Psoas muscle (tissue), 8 donors: Measurements from ENCODE around the gene IL1RAPL1. TPM values are rescaled to one million over a fixed set of nuclear protein-coding genes. Genes with fewer than 3 reads are reported as not detected.

Source experiments
- ATAC-seq, 4 donors: fragments of 200-7000 bp; cut with Tn5 transposase; one replicate each; pipeline ENCODE4 v1.9.1; 2020; ENCODE audit warnings: moderate library complexity in 3 of 4, mild to moderate bottlenecking in 2 of 4
- DNase-seq, 2 donors: peaks; one replicate each; pipeline ENCODE4 v3.0.0-alpha.2; 2020
- H3K27ac ChIP-seq: fragments of 200-600 bp; one replicate; pipeline ENCODE4 v1.8.0; 2022
- H3K27me3 ChIP-seq, 3 donors: fragments of 200-600 bp in 1 of 3; one replicate each; pipeline versions ENCODE4 v1.6.1 to v1.8.0; 2013 to 2022; ENCODE audit warnings: low read length in 2 of 3, mild to moderate bottlenecking in 2 of 3, moderate library complexity in 1 of 3; ENCODE audit not compliant: insufficient read depth in 3 of 3
- H3K36me3 ChIP-seq, 2 donors: fragments of 200-600 bp in 1 of 2; one replicate each; pipeline versions ENCODE4 v1.6.1 to v1.8.0; 2013 to 2022; ENCODE audit warnings: low read depth in 1 of 2, mild to moderate bottlenecking in 1 of 2, moderate library complexity in 1 of 2; ENCODE audit not compliant: insufficient read depth in 1 of 2
- H3K4me1 ChIP-seq: fragments of 200-600 bp; one replicate; pipeline ENCODE4 v1.8.0; 2022
- H3K4me3 ChIP-seq: fragments of 200-600 bp; one replicate; pipeline ENCODE4 v1.8.0; 2022; ENCODE audit warnings: mild to moderate bottlenecking
- H3K9me3 ChIP-seq: fragments of 200-600 bp; one replicate; pipeline ENCODE4 v1.8.0; 2022
- CTCF ChIP-seq: fragments of 200-600 bp; IDR thresholded peaks from one replicate; pipeline ENCODE4 v1.8.0; 2022; ENCODE audit warnings: antibody characterized with exemption
- WGBS, 3 donors: extraction: QIAGEN DNeasy Blood & Tissue Kit; methylation state at CpG; one replicate each; pipeline versions ENCODE4 v1.1.6 to v1.1.7; 2013; 5-methylcytosine and 5-hydroxymethylcytosine counted together
- intact Hi-C, 2 donors: fragments of 100-400 bp; cut with DNase I; formaldehyde crosslinking; loops; one replicate each; pipeline versions ENCODE4 v1.11.0 to v1.14.2; 2022
- polyA plus RNA-seq, 3 donors: library from polyadenylated mRNA; stranded (reverse); fragments of 200-250 nt; gene quantifications; one replicate each; pipeline ENCODE4 v1.2.3, GENCODE V29; 2013
- total RNA-seq, 4 donors: library from RNA; stranded (reverse); fragmentation: NEBNext Ultra II Directional in 2 of 4; extraction: Animal tissue kit (Norgen Biotek cat#: 25700) in 2 of 4; gene quantifications; one replicate each; pipeline versions ENCODE4 v1.2.1 to v1.2.4, GENCODE V29; 2021 to 2023
- donor health status: healthy with polysubstance abuse.
- donor health status: DM: no; HTN: no; CAD: no; lungs with moderate emphysema.
- donor health status: Bipolar disorder and iron deficiency.
- donor health status: healthy.
- donor health status: DM: yes; HTN: yes; CAD: no.
- donor health status: DM: no; HTN: no; CAD: no.
- donor health status: DM: no; HTN: no; CAD: no.
- donor health status: DM: yes; HTN: yes; CAD: no.

IL1RAPL1 gene
- total and polyA plus RNA-seq, 7 donors = 0.04 to 0.50 (median 0.19) TPM; not detected in 1

GRCh38 chrX:28847423-28847822, 260.2 kb downstream of the IL1RAPL1 start:
- Histone ChIP-seq H3K36me3 (no peaks in the 10 kb centered on the region), H3K4me3 (no peak overlapping the region), H3K27ac (no peak overlapping the region), H3K27me3 (no peaks in the 10 kb centered on the region), H3K4me1 (no peaks in the 10 kb centered on the region), H3K9me3 (no peaks in the 10 kb centered on the region)
- ATAC-seq (peak in 3 of 4 donors; percentile 58 to 73 (median 66)), DNase-seq (no peak)
- intact Hi-C loops = no loop called here
- no peak for TF ChIP-seq CTCF
- WGBS, 3 donors = 40 to 70% (median 59%) methylated on average over 3 of the region's 3 CpGs

- 71 to 84% (median 78%) methylated on average over 3 of the region's 3 CpGs for WGBS, 3 donors
- H3K27ac ChIP-seq = no peak overlapping the region
- H3K36me3 ChIP-seq = no peaks in the 10 kb centered on the region
- DNase-seq (no peak), ATAC-seq (no peak)
- no peaks in the 10 kb centered on the region for H3K9me3 ChIP-seq
- H3K4me3 ChIP-seq = no peak overlapping the region
- no peaks in the 10 kb centered on the region for H3K27me3 ChIP-seq
- intact Hi-C loops = no loop called here
- TF ChIP-seq CTCF = no peak
- H3K4me1 ChIP-seq = no peaks in the 10 kb centered on the region
Observed at GRCh38 chrX:28848707-28849106, 261.5 kb downstream of the IL1RAPL1 start.

- ATAC-seq (peak in 1 of 4 donors; percentile 55), DNase-seq (no peak)
- no peaks in the 10 kb centered on the region for H3K9me3 ChIP-seq
- H3K4me1 ChIP-seq = no peaks in the 10 kb centered on the region
- no peak for TF ChIP-seq CTCF
- no peak overlapping the region for H3K27ac ChIP-seq
- no peaks in the 10 kb centered on the region for H3K36me3 ChIP-seq
- intact Hi-C loops = no loop called here
- 37 to 61% (median 60%) methylated on average over 2 of the region's 2 CpGs for WGBS, 3 donors
- H3K27me3 ChIP-seq = no peaks in the 10 kb centered on the region
- H3K4me3 ChIP-seq = no peak overlapping the region
Observed at GRCh38 chrX:28850955-28851354, 263.7 kb downstream of the IL1RAPL1 start.

GRCh38 chrX:28851871-28852270, 264.6 kb downstream of the IL1RAPL1 start:
- intact Hi-C loops = no loop called here
- TF ChIP-seq CTCF = no peak
- Histone ChIP-seq H3K4me1 (no peaks in the 10 kb centered on the region), H3K27ac (no peak overlapping the region), H3K9me3 (no peaks in the 10 kb centered on the region), H3K4me3 (no peak overlapping the region), H3K36me3 (no peaks in the 10 kb centered on the region), H3K27me3 (no peaks in the 10 kb centered on the region)
- 59 to 63% (median 59%) methylated on average over 1 of the region's 1 CpG for WGBS, 3 donors
- ATAC-seq = peak in 2 of 4 donors; percentile 68 to 77
- DNase-seq = no peak

GRCh38 chrX:28854637-28855036, 267.4 kb downstream of the IL1RAPL1 start:
- TF ChIP-seq CTCF = no peak
- ATAC-seq (no peak), DNase-seq (no peak)
- no peak overlapping the region for H3K4me3 ChIP-seq
- intact Hi-C loops = no loop called here
- H3K27ac ChIP-seq = no peak overlapping the region
- H3K27me3 ChIP-seq = no peaks in the 10 kb centered on the region
- no peaks in the 10 kb centered on the region for H3K36me3 ChIP-seq
- WGBS, 3 donors = 50 to 78% (median 75%) methylated on average over 1 of the region's 1 CpG
- no peaks in the 10 kb centered on the region for H3K4me1 ChIP-seq
- H3K9me3 ChIP-seq = no peaks in the 10 kb centered on the region
